ENCODE measurements around the gene CERS1.

The CERS1 gene, protein sequence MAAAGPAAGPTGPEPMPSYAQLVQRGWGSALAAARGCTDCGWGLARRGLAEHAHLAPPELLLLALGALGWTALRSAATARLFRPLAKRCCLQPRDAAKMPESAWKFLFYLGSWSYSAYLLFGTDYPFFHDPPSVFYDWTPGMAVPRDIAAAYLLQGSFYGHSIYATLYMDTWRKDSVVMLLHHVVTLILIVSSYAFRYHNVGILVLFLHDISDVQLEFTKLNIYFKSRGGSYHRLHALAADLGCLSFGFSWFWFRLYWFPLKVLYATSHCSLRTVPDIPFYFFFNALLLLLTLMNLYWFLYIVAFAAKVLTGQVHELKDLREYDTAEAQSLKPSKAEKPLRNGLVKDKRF

DNA sequence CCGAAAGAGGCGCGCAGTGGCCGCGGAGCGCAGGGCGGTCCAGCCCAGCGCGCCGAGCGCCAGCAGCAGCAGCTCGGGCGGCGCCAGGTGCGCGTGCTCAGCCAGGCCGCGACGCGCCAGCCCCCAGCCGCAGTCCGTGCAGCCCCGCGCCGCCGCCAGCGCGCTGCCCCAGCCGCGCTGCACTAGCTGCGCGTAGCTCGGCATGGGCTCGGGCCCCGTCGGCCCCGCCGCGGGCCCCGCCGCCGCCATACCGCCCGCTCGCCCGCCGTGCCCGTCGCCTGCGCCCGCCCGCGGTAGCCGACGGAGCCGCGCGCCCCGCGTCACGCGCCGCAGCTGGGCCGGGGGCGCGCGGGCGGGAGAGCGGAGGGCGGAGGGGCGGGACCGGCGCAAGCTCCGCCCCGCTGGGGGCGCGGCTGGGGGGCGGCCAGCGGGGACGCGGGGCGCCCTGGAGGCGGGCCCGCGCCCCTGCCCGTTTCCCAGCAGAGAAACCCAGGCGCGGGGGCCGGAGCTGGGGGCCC, at the start of gene CERS1:
TSS of gene CERS1 (minus strand) at position 335 of the 518 bp plus-strand sequence. CDS start at position 249, 86 bp downstream.
- peak within 1 kb of the TSS; percentile 49 for H3K4me3 ChIP-seq (ENCODE audit: low read depth, low read length)
- DNase-seq (ENCODE audit: low read depth, low spot score), result no peak
- POLR2A ChIA-PET, result no interaction called here
- CTCF ChIA-PET, result interaction anchor here (1.3 to 1.5 kb wide), 3 partner anchors 12 to 48 kb away, joined by 4 to 5 read pairs (median 5); no protein-coding TSS in a partner anchor
- TF ChIP-seq, protein P1, sequence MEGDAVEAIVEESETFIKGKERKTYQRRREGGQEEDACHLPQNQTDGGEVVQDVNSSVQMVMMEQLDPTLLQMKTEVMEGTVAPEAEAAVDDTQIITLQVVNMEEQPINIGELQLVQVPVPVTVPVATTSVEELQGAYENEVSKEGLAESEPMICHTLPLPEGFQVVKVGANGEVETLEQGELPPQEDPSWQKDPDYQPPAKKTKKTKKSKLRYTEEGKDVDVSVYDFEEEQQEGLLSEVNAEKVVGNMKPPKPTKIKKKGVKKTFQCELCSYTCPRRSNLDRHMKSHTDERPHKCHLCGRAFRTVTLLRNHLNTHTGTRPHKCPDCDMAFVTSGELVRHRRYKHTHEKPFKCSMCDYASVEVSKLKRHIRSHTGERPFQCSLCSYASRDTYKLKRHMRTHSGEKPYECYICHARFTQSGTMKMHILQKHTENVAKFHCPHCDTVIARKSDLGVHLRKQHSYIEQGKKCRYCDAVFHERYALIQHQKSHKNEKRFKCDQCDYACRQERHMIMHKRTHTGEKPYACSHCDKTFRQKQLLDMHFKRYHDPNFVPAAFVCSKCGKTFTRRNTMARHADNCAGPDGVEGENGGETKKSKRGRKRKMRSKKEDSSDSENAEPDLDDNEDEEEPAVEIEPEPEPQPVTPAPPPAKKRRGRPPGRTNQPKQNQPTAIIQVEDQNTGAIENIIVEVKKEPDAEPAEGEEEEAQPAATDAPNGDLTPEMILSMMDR (IDR thresholded peaks at IDR 0.05; ENCODE audit: insufficient read depth, low read length, missing control alignments), result no peak

DNA sequence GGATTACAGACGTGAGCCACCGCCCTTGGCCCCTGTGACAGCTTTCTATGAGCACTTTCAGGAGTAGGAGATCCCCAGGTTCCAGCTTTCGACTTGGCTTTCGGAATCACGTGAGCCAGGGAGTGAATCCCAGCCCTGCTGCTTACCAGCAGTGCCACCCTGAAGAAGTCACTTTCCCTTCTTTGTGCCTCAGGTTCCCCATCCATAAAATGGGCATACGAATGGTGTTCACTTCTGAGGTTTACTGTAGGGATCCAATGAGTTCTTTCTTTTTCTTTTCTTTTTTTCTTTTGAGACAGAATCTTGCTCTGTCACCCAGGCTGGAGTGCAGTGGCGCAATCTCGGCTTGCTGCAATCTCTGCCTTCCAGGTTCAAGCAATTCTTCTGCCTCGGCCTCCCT, 49.3 kb upstream of the CERS1 start:
- TF ChIP-seq, protein P1 (IDR thresholded peaks at IDR 0.05; ENCODE audit: insufficient read depth, low read length, missing control alignments), result no peak
- POLR2A ChIA-PET, result no interaction called here
- CTCF ChIA-PET, result interaction anchor here (1.2 to 3.2 kb wide), 2 partner anchors 13 to 41 kb away, joined by 4 to 15 read pairs; no protein-coding TSS in a partner anchor
- H3K4me3 ChIP-seq (ENCODE audit: low read depth, low read length), result no peak overlapping the region
- no peak for DNase-seq (ENCODE audit: low read depth, low spot score)

DNA sequence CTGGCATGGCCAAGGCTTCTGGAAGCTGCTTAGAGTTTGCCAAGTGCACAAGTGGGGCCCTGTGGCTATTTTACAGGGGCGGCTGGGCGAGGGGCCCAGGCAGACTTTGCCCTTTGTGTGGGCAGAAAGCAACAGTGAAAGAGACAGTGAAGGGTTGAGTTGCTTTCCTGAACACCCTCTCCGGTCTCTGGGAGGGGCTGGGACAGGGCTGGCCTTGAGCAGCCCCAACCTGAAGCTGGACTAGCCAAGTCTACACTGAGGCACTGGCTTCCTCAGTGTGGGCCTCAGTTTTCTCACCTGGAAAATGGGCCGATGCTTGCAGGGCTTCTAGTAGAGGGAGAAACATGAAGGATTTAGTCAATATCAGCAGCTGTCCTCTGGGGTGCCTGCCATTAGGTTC, 47.5 kb upstream of the CERS1 start:
- DNase-seq (ENCODE audit: low read depth, low spot score), result no peak
- ChIA-PET CTCF (interaction anchor here (0.7 to 1.6 kb wide), 4 partner anchors 14 to 44 kb away, joined by 3 read pairs; partner anchors contain the start of genes COPE and DDX49), POLR2A (no interaction called here)
- TF ChIP-seq, protein P1 (IDR thresholded peaks at IDR 0.05; ENCODE audit: insufficient read depth, low read length, missing control alignments), result no peak
- no peak overlapping the region for H3K4me3 ChIP-seq (ENCODE audit: low read depth, low read length)

DNA sequence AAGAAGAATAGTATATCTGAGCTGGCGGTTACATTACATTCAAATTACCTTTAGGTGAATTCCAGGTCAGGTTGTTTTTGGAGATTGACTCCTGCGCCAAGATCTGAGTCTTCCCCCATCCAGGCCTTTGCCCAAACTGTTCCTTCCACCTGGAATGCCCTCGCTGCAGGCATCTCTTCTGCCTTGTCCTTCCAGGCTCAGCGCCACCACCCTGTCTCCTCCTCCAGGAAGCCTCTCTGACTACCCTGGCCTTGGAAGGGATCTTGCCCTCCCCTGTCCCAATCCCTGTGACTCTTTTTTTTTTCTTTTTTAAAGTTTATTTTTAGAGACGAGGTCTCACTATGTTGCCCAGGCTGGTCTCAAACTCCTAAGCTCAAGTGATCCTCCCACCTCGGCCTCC, 46.7 kb upstream of the CERS1 start:
- no peak overlapping the region for H3K4me3 ChIP-seq (ENCODE audit: low read depth, low read length)

DNA sequence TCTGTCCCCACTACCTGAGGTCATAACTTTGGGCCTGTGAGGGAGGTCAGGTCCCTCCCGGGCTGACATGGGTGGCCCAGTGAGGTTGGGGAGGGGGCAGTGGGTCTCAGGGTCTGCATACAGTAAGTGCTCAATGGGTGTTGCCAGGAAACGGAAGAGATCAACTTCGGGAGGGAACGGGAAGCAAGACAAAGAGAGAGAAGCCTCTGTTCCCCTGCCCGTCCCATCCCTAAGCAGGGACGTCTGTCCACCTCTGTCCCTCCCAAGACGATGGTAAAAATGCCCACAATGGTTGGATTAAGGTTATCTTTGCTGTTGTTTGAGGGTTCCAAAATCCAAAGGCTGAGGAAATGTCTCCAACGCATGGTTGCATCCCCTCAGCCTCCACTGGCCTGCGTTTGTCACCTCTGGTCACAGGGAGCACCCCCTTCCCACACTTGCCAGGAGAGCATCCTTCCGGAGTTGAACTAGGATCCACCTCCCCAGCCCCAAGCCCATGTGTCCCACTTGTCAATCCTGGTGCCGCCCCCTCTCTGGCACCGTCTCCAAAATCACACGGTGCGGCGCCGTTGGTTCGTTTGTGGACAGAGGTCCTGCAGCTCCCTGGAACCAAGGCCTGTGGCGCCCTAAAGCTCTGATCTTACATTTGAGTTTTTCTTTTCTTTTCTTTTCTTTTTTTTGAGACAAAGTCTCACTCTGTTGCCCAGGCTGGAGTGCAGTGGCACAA, 45.8 kb upstream of the CERS1 start:
- H3K4me3 ChIP-seq (ENCODE audit: low read depth, low read length), result peak overlapping the region; percentile 20
- CTCF ChIA-PET, result interaction anchor here (0.8 to 1.6 kb wide), 4 partner anchors 8 to 24 kb away, joined by 3 to 4 read pairs (median 4); no protein-coding TSS in a partner anchor

More for the DNA sequence above, 46.7 kb upstream of the CERS1 start:
- DNase-seq (ENCODE audit: low read depth, low spot score), result no peak
- CTCF ChIA-PET, result interaction anchor here (1.0 to 1.6 kb wide), 4 partner anchors 10 to 25 kb away, joined by 3 to 4 read pairs (median 3); no protein-coding TSS in a partner anchor
- TF ChIP-seq, protein P1 (IDR thresholded peaks at IDR 0.05; ENCODE audit: insufficient read depth, low read length, missing control alignments), result no peak
- POLR2A ChIA-PET, result no interaction called here

More for the DNA sequence above, 45.8 kb upstream of the CERS1 start:
- DNase-seq (ENCODE audit: low read depth, low spot score), result no peak
- POLR2A ChIA-PET, result no interaction called here
- TF ChIP-seq, protein P1 (IDR thresholded peaks at IDR 0.05; ENCODE audit: insufficient read depth, low read length, missing control alignments), result no peak

All from AG04449 (cell line).